Mesothelial cell of epicardium (in vitro differentiated cells): ENCODE data around the gene ZBTB7B. TPM values are rescaled to one million over a fixed set of nuclear protein-coding genes. Genes with fewer than 3 reads are reported as not detected.

Source experiments
- DNase-seq, 2 experiments: peaks; one replicate each; pipeline ENCODE4 v3.0.0; 2021; ENCODE audit warnings: low spot score in 2 of 2; ENCODE audit not compliant: unreplicated experiment in 2 of 2
- H3K27ac Mint-ChIP-seq: 2 replicates; pipeline ENCODE4 v1.8.0; 2021; ENCODE audit warnings: mixed read lengths
- H3K27me3 Mint-ChIP-seq: 2 replicates; pipeline ENCODE4 v1.8.0; 2021; ENCODE audit warnings: low read depth, mixed read lengths
- H3K36me3 Mint-ChIP-seq: 2 replicates; pipeline ENCODE4 v1.8.0; 2021; ENCODE audit warnings: mixed read lengths
- H3K4me1 Mint-ChIP-seq: 2 replicates; pipeline ENCODE4 v1.8.0; 2021; ENCODE audit warnings: mixed read lengths
- H3K4me3 Mint-ChIP-seq: 2 replicates; pipeline ENCODE4 v1.8.0; 2021; ENCODE audit warnings: mild to moderate bottlenecking, moderate library complexity, mixed read lengths
- H3K9me3 Mint-ChIP-seq: 2 replicates; pipeline ENCODE4 v1.8.0; 2021; ENCODE audit warnings: mixed read lengths
- CTCF ChIP-seq: fragments of 200-600 bp; sonication (generic); IDR thresholded peaks from one replicate; pipeline ENCODE4 v1.5.0; 2021; ENCODE audit warnings: antibody characterized with exemption; ENCODE audit not compliant: unreplicated experiment
- total RNA-seq: library from RNA; stranded (reverse); gene quantifications from 3 replicates; pipeline ENCODE4 v1.2.1, GENCODE V29; 2021

ZBTB7B gene
- total RNA-seq, 1 donor from 2014 or later: 21.7 TPM

GRCh38 chr1:155044812-155045657 is 42.4 kb downstream of the ZBTB7B start:
- no peak for TF ChIP-seq CTCF
- no peaks in the 10 kb centered on the region for H3K27me3 Mint-ChIP-seq
- H3K4me3 Mint-ChIP-seq: no peak overlapping the region
- no peaks in the 10 kb centered on the region for H3K36me3 Mint-ChIP-seq
- no peak overlapping the region for H3K27ac Mint-ChIP-seq
- H3K4me1 Mint-ChIP-seq: peaks cover 9% of the 10 kb centered on the region
- no peak for DNase-seq
- H3K9me3 Mint-ChIP-seq: no peaks in the 10 kb centered on the region

GRCh38 chr1:155048449-155049334 is 46.1 kb downstream of the ZBTB7B start:
- TF ChIP-seq CTCF: no peak
- H3K4me1 Mint-ChIP-seq: peaks cover 28% of the 10 kb centered on the region

GRCh38 chr1:155049651-155050559 is 47.3 kb downstream of the ZBTB7B start:
- H3K36me3 Mint-ChIP-seq: no peaks in the 10 kb centered on the region
- peak overlapping the region; percentile 79 for H3K4me3 Mint-ChIP-seq
- H3K27me3 Mint-ChIP-seq: peaks cover 13% of the 10 kb centered on the region
- peaks cover 28% of the 10 kb centered on the region for H3K4me1 Mint-ChIP-seq
- no peak for TF ChIP-seq CTCF
- H3K9me3 Mint-ChIP-seq: no peaks in the 10 kb centered on the region
- DNase-seq: no peak
- peak overlapping the region; percentile 86 for H3K27ac Mint-ChIP-seq

More at GRCh38 chr1:155048449-155049334, 46.1 kb downstream of the ZBTB7B start:
- H3K36me3 Mint-ChIP-seq: no peaks in the 10 kb centered on the region
- no peak for DNase-seq
- no peaks in the 10 kb centered on the region for H3K9me3 Mint-ChIP-seq
- no peak overlapping the region for H3K27ac Mint-ChIP-seq
- H3K27me3 Mint-ChIP-seq: peaks cover 13% of the 10 kb centered on the region
- H3K4me3 Mint-ChIP-seq: no peak overlapping the region

- peak; percentile 97 for TF ChIP-seq CTCF
- peaks cover 13% of the 10 kb centered on the region for H3K27me3 Mint-ChIP-seq
- peak within 1 kb of the TSS; percentile 79 for H3K4me3 Mint-ChIP-seq
- peak; percentile 73 to 90 for DNase-seq
- H3K9me3 Mint-ChIP-seq: no peaks in the 10 kb centered on the region
- peaks cover 28% of the 10 kb centered on the region for H3K4me1 Mint-ChIP-seq
- H3K36me3 Mint-ChIP-seq: no peaks in the 10 kb centered on the region
- H3K27ac Mint-ChIP-seq: peak within 1 kb of the TSS; percentile 86
These were observed 48.1 kb downstream of the ZBTB7B start, which contains the start of gene ADAM15 for GRCh38 chr1:155050560-155051341. Gene ADAM15 (plus strand): TSS chr1:155051316. CDS start chr1:155051387, 71 bp downstream.
